GM12892 (cell line): ENCODE measurements around the gene ZNF160.
"Not testable (repeated sequence)": the region's sequence is repeated elsewhere in the genome, so short reads cannot be mapped to it uniquely, and the experiment has no call there.

ENCODE experiments used
- DNase-seq: peaks from one replicate; pipeline ENCODE4 v3.0.0; 2011; ENCODE audit not compliant: insufficient read length
- FAIRE-seq: peaks from 2 replicates; lab custom pipeline; 2011; peaks lifted over from hg19 to GRCh38; lab: Jason Lieb, UNC
- POLR2A ChIP-seq: IDR thresholded peaks from 2 replicates; pipeline ENCODE4 v1.6.1; 2011; ENCODE audit warnings: low read depth, low read length, control low read depth
- POLR2AphosphoS5 ChIP-seq: IDR thresholded peaks from 2 replicates; pipeline ENCODE4 v1.6.1; 2011; ENCODE audit warnings: low read depth, low read length, control low read depth
- TAF1 ChIP-seq: IDR thresholded peaks from 2 replicates; pipeline ENCODE4 v1.6.1; 2011; ENCODE audit warnings: low read depth, mild to moderate bottlenecking, control low read depth, low read length, borderline replicate concordance

Gene ZNF160

GRCh38 chr19:53037101-53038097, 65.8 kb downstream of the ZNF160 start:
- DNase-seq (no peak), FAIRE-seq (no peak)
- TF ChIP-seq TAF1, result no peak
- TF ChIP-seq POLR2AphosphoS5, result no peak
- TF ChIP-seq POLR2A, result no peak

GRCh38 chr19:53034948-53035675, 68.1 kb downstream of the ZNF160 start:
- DNase-seq (no peak), FAIRE-seq (no peak)
- TF ChIP-seq POLR2AphosphoS5 (no peak), TAF1 (no peak), POLR2A (no peak)

- no peak for TF ChIP-seq POLR2A
- TF ChIP-seq POLR2AphosphoS5, result no peak
- no peak for TF ChIP-seq TAF1
- FAIRE-seq (no peak), DNase-seq (no peak)
Measured at GRCh38 chr19:53034054-53034453, 69.2 kb downstream of the ZNF160 start.

GRCh38 chr19:53028306-53028705, 74.9 kb downstream of the ZNF160 start:
- FAIRE-seq, DNase-seq: not testable (repeated sequence)

GRCh38 chr19:53019684-53020083, 83.5 kb downstream of the ZNF160 start:
- FAIRE-seq (no peak), DNase-seq (no peak)
- TF ChIP-seq POLR2AphosphoS5 (no peak), POLR2A (no peak), TAF1 (no peak)
